Activated CD4-positive, alpha-beta T cell treated with anti-CD3 and anti-CD28 coated beads for 48 hours (primary cell): ENCODE measurements around the gene CEP350.
"Not testable (repeated sequence)": the region's sequence is repeated elsewhere in the genome, so short reads cannot be mapped to it uniquely, and the experiment has no call there.

Source experiments
- DNase-seq: peaks from one replicate; pipeline ENCODE4 v3.0.0-alpha.2; 2020

The CEP350 gene

GRCh38 chr1:179951383-179952144 is 3.0 kb upstream of the CEP350 start:
- no peak for DNase-seq

- DNase-seq: no peak
Measured at GRCh38 chr1:179952186-179952585, 2.4 kb upstream of the CEP350 start.

- peak; percentile 68 for DNase-seq
Measured at GRCh38 chr1:179953974-179954492, 577 bp upstream of the CEP350 start.

GRCh38 chr1:179955287-179955680 is 674 bp downstream of the CEP350 start:
- no peak for DNase-seq

GRCh38 chr1:179955731-179956130 is 1.1 kb downstream of the CEP350 start:
- DNase-seq: no peak

GRCh38 chr1:179958359-179958758 is 3.7 kb downstream of the CEP350 start:
- DNase-seq: no peak

- not testable (repeated sequence) for DNase-seq
Measured at GRCh38 chr1:179962168-179962567, 7.6 kb downstream of the CEP350 start.

GRCh38 chr1:179966551-179966950 is 11.9 kb downstream of the CEP350 start:
- DNase-seq: no peak

- DNase-seq: no peak
Measured at GRCh38 chr1:179968284-179968993, 13.8 kb downstream of the CEP350 start.

GRCh38 chr1:179968994-179969919 is 14.6 kb downstream of the CEP350 start:
- no peak for DNase-seq

GRCh38 chr1:179969962-179970361 is 15.4 kb downstream of the CEP350 start:
- DNase-seq: no peak

GRCh38 chr1:179971563-179972496 is 17.2 kb downstream of the CEP350 start:
- no peak for DNase-seq

GRCh38 chr1:179973198-179974110 is 18.8 kb downstream of the CEP350 start:
- DNase-seq: no peak

- no peak for DNase-seq
Measured at GRCh38 chr1:179976970-179977651, 22.5 kb downstream of the CEP350 start.

GRCh38 chr1:179978199-179979079 is 23.8 kb downstream of the CEP350 start:
- DNase-seq: no peak

GRCh38 chr1:179984101-179984500 is 29.5 kb downstream of the CEP350 start:
- DNase-seq: no peak

GRCh38 chr1:179984942-179985341 is 30.3 kb downstream of the CEP350 start:
- no peak for DNase-seq

- DNase-seq: no peak
Measured at GRCh38 chr1:179990847-179991246, 36.2 kb downstream of the CEP350 start.

GRCh38 chr1:179995576-179995975 is 41.0 kb downstream of the CEP350 start:
- DNase-seq: no peak
